Naive thymus-derived CD4-positive, alpha-beta T cell (primary cell): ENCODE data around the gene NPIPB4. TPM values are rescaled to one million over a fixed set of nuclear protein-coding genes. Genes with fewer than 3 reads are reported as not detected.
A peak's percentile ranks its signal among the peaks of the same experiment; 100 is the strongest.
"Not testable (repeated sequence)": the region's sequence is repeated elsewhere in the genome, so short reads cannot be mapped to it uniquely, and the experiment has no call there.

Source experiments
- ATAC-seq: fragments of 150-1000 bp; cut with Tn5 transposase; 2 replicates; pipeline ENCODE4 v1.10.0; 2021; ENCODE audit warnings: mild to moderate bottlenecking, moderate library complexity
- CTCF ChIA-PET: fragments of 350-600 bp; sonication (Branson Sonifier 250); formaldehyde crosslinking; loops from one replicate; lab custom pipeline; 2021; ENCODE audit warnings: antibody characterized with exemption; lab: Charles Lee
- POLR2A ChIA-PET: fragments of 350-600 bp; sonication (Branson Sonifier 250); formaldehyde crosslinking; loops from one replicate; lab custom pipeline; 2021; ENCODE audit warnings: antibody characterized with exemption, inconsistent platforms; lab: Charles Lee
- DNase-seq, 9 donors: peaks; one replicate each; pipeline versions ENCODE4 v3.0.0 to v3.0.0-alpha.2; 2020 to 2022; ENCODE audit warnings: mixed read lengths in 1 of 9
- H3K27ac ChIP-seq: one replicate; pipeline ENCODE4 v1.7.0; 2013; ENCODE audit warnings: mild to moderate bottlenecking, low read depth, low read length, moderate library complexity
- H3K27me3 ChIP-seq, 2 donors: one replicate each; pipeline ENCODE4 v1.7.0; 2013; ENCODE audit warnings: low read length in 2 of 2, mild to moderate bottlenecking in 2 of 2, moderate library complexity in 2 of 2; ENCODE audit not compliant: control insufficient read depth in 2 of 2, insufficient read depth in 2 of 2
- H3K36me3 ChIP-seq, 3 experiments: 1 replicate in 2 of 3; 2 replicates in 1 of 3; pipeline ENCODE4 v1.7.0; 2013; ENCODE audit warnings: low read length in 3 of 3, mild to moderate bottlenecking in 3 of 3, moderate library complexity in 1 of 3; ENCODE audit not compliant: insufficient read depth in 3 of 3, control insufficient read depth in 2 of 3
- H3K4me1 ChIP-seq, 2 donors: one replicate each; pipeline ENCODE4 v1.7.0; 2013; ENCODE audit warnings: low read length in 2 of 2, mild to moderate bottlenecking in 2 of 2, moderate library complexity in 1 of 2; ENCODE audit not compliant: control insufficient read depth in 2 of 2, insufficient read depth in 2 of 2
- H3K4me3 ChIP-seq: 2 replicates; pipeline ENCODE4 v1.7.0; 2013; ENCODE audit warnings: mild to moderate bottlenecking, low read length
- H3K9me3 ChIP-seq, 3 experiments: 1 replicate in 2 of 3; 2 replicates in 1 of 3; pipeline ENCODE4 v1.7.0; 2013; ENCODE audit warnings: low read length in 3 of 3; ENCODE audit not compliant: control insufficient read depth in 2 of 3
- H3K27ac Mint-ChIP-seq, 9 donors: one replicate each; pipeline ENCODE4 v1.8.0; 2020 to 2022; ENCODE audit warnings: mixed read lengths in 9 of 9, mild to moderate bottlenecking in 8 of 9, moderate library complexity in 5 of 9, inconsistent platforms in 2 of 9
- H3K27me3 Mint-ChIP-seq, 5 donors: one replicate each; pipeline ENCODE4 v1.8.0; 2021 to 2022; ENCODE audit warnings: mixed read lengths in 5 of 5, mild to moderate bottlenecking in 1 of 5
- H3K36me3 Mint-ChIP-seq, 5 donors: one replicate each; pipeline ENCODE4 v1.8.0; 2020 to 2022; ENCODE audit warnings: mixed read lengths in 5 of 5, mild to moderate bottlenecking in 3 of 5, inconsistent platforms in 1 of 5
- H3K4me1 Mint-ChIP-seq, 7 donors: one replicate each; pipeline ENCODE4 v1.8.0; 2020 to 2022; ENCODE audit warnings: mixed read lengths in 7 of 7, mild to moderate bottlenecking in 3 of 7, inconsistent platforms in 1 of 7
- H3K4me3 Mint-ChIP-seq, 10 donors: one replicate each; pipeline ENCODE4 v1.8.0; 2020 to 2022; ENCODE audit warnings: mild to moderate bottlenecking in 10 of 10, mixed read lengths in 10 of 10, moderate library complexity in 6 of 10, inconsistent platforms in 2 of 10
- H3K9me3 Mint-ChIP-seq, 11 donors: one replicate each; pipeline ENCODE4 v1.8.0; 2020 to 2022; ENCODE audit warnings: mixed read lengths in 11 of 11, mild to moderate bottlenecking in 4 of 11, inconsistent platforms in 1 of 11, moderate library complexity in 1 of 11
- intact Hi-C, 2 donors: fragments of 100-400 bp; cut with micrococcal nuclease; formaldehyde crosslinking; loops; one replicate each; pipeline ENCODE4 v1.15.1; 2023
- polyA plus RNA-seq, 2 donors: library from polyadenylated mRNA; unstranded; fragments of 300-500 nt; fragmentation: Illumina TruSeq; gene quantifications; one replicate each; pipeline ENCODE4 v1.2.3, GENCODE V29; 2021
- total RNA-seq, 6 experiments: library from RNA in 5 of 6; stranded (reverse) in 5 of 6; gene quantifications; 1 replicate in 5 of 6; 2 replicates in 1 of 6; pipeline ENCODE4 v1.2.3 and lab custom pipeline; 2021 to 2026

NPIPB4 gene
- total and polyA plus RNA-seq, 7 experiments from 2014 or later, result 5.1 to 409 (median 227) TPM

DNA sequence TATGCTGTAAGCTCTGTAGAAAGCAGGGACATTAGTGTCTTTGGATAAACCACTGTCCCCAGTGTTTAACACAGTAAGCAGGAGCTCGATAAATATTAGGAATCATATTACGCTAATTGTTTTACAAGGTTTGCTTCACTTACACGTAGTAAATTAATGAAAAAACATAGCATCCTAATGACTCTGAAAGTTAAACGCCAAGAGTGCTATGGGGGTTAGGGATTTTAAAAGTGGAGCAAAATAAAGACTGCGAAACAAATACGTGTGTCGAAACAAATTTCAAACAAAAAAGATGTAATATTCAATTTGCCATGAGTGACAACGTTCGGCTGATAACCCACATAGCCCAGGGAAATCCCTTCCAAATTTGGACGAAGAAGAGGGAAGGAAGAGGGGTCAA is 37.9 kb downstream of the NPIPB4 start:
- H3K27ac Mint-ChIP-seq, result peak overlapping the region; percentile 9 to 100 (median 99)
- H3K4me1 Mint-ChIP-seq, result peaks cover 12 to 34% (median 21%) of the 10 kb centered on the region in 7 donors
- POLR2A ChIA-PET, result interaction anchor here (0.8 to 2.1 kb wide), 5 partner anchors 119 to 369 kb away, joined by 3 to 10 read pairs (median 3); partner anchors contain the start of gene UQCRC2
- H3K4me3 Mint-ChIP-seq, result peak overlapping the region; percentile 94 to 99 (median 96)
- H3K4me3 ChIP-seq, result peak overlapping the region; percentile 91
- intact Hi-C loops, result loop anchor here in 1 of 2 donors (1.0 kb wide), 1 partner anchor 134 kb away; the partner anchor contains the start of gene UQCRC2
- H3K9me3 Mint-ChIP-seq, H3K27me3 Mint-ChIP-seq, H3K4me1 ChIP-seq, H3K27me3 ChIP-seq, H3K36me3 ChIP-seq, H3K36me3 Mint-ChIP-seq, ATAC-seq, H3K9me3 ChIP-seq: not testable (repeated sequence)
- DNase-seq, result peak in 1 of 9 donors; percentile 2
- peak overlapping the region; percentile 97 for H3K27ac ChIP-seq
- CTCF ChIA-PET, result interaction anchor here (1.1 to 1.8 kb wide), 2 partner anchors 134 to 141 kb away, joined by 3 to 5 read pairs; partner anchors contain the start of gene UQCRC2

DNA sequence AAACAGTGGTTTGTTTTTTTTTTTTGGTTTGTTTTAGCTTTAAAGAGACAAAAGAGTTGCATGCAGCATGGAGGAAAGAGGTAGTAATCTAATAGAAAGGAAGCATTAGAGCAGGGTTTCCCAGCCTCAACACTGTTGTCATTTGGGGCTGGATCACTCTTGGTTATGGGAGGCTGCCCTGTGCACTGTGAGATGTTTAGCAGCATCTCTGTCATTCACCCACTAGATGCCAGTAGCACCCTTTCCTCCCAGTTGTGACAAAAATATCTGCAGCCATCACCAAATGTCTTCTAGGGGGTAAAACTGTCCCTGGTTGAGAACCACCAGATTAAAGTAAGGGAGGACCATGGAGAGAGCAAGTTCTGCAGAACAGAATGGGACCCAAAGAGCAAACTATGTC is 40.5 kb downstream of the NPIPB4 start:
- H3K4me3 ChIP-seq, CTCF ChIA-PET, H3K9me3 Mint-ChIP-seq, H3K36me3 Mint-ChIP-seq, H3K27me3 ChIP-seq, H3K27me3 Mint-ChIP-seq, intact Hi-C loops, H3K9me3 ChIP-seq, H3K36me3 ChIP-seq, H3K27ac ChIP-seq, H3K4me1 ChIP-seq: not testable (repeated sequence)
- ATAC-seq, result peak; percentile 63
- peaks cover 15 to 39% (median 20%) of the 10 kb centered on the region in 7 donors for H3K4me1 Mint-ChIP-seq
- DNase-seq, result peak in 3 of 9 donors; percentile 9 to 34 (median 26)
- POLR2A ChIA-PET, result interaction anchor here (0.9 kb wide), 1 partner anchor 136 kb away, joined by 3 read pairs; the partner anchor contains the start of gene UQCRC2
- H3K27ac Mint-ChIP-seq, result peak overlapping the region in 4 of 9 donors; percentile 48 to 81 (median 65)
- peak overlapping the region in 1 of 10 donors; percentile 29 for H3K4me3 Mint-ChIP-seq

DNA sequence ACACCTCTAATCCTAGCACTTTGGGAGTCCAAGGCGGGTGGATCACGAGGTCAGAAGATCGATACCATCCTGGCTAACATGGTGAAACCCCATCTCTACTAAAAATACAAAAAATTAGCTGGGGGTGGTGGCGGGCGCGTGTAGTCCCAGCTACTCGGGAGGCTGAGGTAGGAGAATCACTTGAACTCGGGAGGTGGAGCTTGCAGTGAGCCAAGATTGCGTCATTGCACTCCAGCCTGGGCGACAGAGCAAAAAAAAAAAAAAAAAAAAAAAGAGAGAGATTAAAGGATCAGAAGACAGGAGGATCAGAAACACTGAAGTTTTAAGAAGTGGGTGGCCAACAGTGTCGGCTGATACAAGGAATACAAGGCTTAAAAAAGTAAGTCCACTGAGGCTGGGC is 41.9 kb downstream of the NPIPB4 start:
- POLR2A ChIA-PET, intact Hi-C loops, H3K27ac Mint-ChIP-seq: not testable (repeated sequence)

DNA sequence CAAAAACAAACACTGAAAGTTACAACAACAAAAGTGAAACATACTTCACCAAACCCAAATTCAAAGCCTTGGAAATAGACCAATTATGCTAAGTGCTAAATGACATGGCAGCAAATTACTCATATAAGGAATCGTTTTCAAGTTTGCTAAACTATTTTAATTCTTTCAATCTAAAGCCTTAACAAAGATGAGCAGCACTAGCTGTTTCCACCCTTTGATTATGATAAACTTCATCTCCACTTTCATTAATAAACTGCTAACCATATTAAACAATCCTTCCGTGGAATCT is 55.2 kb downstream of the NPIPB4 start:
- H3K27me3 ChIP-seq, H3K4me1 Mint-ChIP-seq, H3K27ac ChIP-seq, H3K9me3 Mint-ChIP-seq, H3K27me3 Mint-ChIP-seq, DNase-seq, ATAC-seq, H3K27ac Mint-ChIP-seq, H3K36me3 Mint-ChIP-seq, H3K4me3 Mint-ChIP-seq, H3K9me3 ChIP-seq, intact Hi-C loops, H3K4me3 ChIP-seq, H3K36me3 ChIP-seq, H3K4me1 ChIP-seq: not testable (repeated sequence)
- ChIA-PET CTCF (interaction anchor here (0.6 to 0.7 kb wide), 2 partner anchors 149 to 400 kb away, joined by 3 to 4 read pairs; no protein-coding TSS in a partner anchor), POLR2A (interaction anchor here (0.7 kb wide), 1 partner anchor 376 kb away, joined by 3 read pairs; no protein-coding TSS in a partner anchor)

More for the DNA sequence above, 41.9 kb downstream of the NPIPB4 start:
- H3K36me3 Mint-ChIP-seq, ATAC-seq, H3K4me3 Mint-ChIP-seq, H3K36me3 ChIP-seq, H3K4me3 ChIP-seq, H3K9me3 ChIP-seq, H3K27me3 Mint-ChIP-seq, CTCF ChIA-PET, H3K27me3 ChIP-seq, H3K9me3 Mint-ChIP-seq, H3K27ac ChIP-seq, DNase-seq, H3K4me1 ChIP-seq: not testable (repeated sequence)
- H3K4me1 Mint-ChIP-seq, result peaks cover 13 to 31% (median 19%) of the 10 kb centered on the region in 7 donors

DNA sequence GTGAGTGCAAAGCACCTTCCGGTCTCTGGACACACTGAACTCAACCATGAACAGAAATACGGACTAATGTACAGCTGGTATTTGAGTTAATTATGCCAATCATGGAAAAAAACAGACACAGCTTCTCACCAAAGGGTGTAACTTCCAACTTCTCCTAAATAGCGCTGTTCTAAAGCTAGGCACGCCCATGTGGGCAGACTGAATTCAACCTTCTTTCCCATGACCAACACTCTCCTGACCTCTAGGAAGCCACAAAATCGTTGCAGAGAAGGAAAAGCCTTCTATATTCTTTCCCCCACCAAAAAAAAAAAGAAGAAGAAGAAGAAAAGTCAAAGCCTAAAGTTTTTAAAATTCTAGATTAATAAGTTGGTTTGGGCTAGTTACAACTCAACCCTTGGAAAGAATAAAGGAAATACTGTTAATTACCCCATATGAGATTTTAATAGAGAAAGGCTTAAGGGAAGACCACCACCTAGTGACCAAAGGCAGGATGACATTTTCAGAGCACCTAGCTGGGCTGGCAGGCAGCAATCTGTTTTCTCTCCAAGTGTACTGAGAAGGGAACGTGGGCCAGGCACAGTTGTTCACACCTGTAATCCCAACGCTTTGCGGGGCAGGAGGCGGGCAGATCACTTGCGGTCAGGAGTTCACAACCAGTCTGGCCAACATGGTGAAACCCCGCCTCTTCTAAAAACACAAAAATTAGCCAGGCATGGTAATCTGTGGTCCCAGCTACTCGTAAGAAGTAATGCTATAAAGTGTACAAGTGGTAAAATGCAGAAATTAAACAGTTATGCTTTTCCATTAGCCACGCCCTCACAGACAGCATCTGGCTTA is 55.8 kb downstream of the NPIPB4 start:
- peak overlapping the region in 3 of 9 donors; percentile 20 to 73 (median 42) for H3K27ac Mint-ChIP-seq
- H3K9me3 ChIP-seq, H3K9me3 Mint-ChIP-seq, H3K27me3 ChIP-seq, H3K4me1 Mint-ChIP-seq, H3K27me3 Mint-ChIP-seq, H3K36me3 ChIP-seq, H3K27ac ChIP-seq, H3K36me3 Mint-ChIP-seq, H3K4me3 ChIP-seq, H3K4me1 ChIP-seq, H3K4me3 Mint-ChIP-seq, intact Hi-C loops: not testable (repeated sequence)
- DNase-seq (peak in 2 of 9 donors; percentile 16 to 21), ATAC-seq (peak; percentile 80)
- CTCF ChIA-PET, result interaction anchor here (0.6 kb wide), 1 partner anchor 400 kb away, joined by 3 read pairs; no protein-coding TSS in a partner anchor
- POLR2A ChIA-PET, result interaction anchor here (0.7 kb wide), 1 partner anchor 377 kb away, joined by 3 read pairs; no protein-coding TSS in a partner anchor

DNA sequence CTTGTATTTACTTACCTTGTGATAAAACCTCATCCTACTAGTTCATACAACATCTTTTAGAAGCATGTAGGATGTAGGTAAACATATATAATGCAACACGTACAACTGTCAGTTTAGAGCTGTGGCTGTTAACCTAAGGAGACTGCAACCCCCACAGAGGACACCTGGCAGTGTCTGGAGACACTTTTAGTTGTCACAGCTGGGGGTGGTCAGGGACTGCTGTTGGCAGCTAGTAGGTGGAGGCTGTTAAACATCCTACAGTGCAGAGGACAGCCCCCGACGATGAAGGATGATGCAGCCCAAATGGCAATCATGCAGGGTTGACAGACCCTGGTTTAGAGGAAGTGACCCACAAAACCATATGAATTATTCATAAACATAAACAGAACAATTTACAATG is 59.0 kb downstream of the NPIPB4 start:
- H3K4me3 Mint-ChIP-seq, POLR2A ChIA-PET, CTCF ChIA-PET, H3K9me3 Mint-ChIP-seq, DNase-seq, ATAC-seq, H3K27ac Mint-ChIP-seq, H3K27me3 Mint-ChIP-seq, H3K4me3 ChIP-seq, H3K27ac ChIP-seq, H3K4me1 ChIP-seq, H3K4me1 Mint-ChIP-seq, intact Hi-C loops, H3K9me3 ChIP-seq, H3K36me3 ChIP-seq, H3K27me3 ChIP-seq, H3K36me3 Mint-ChIP-seq: not testable (repeated sequence)
